Naive thymus-derived CD4-positive, alpha-beta T cell (primary cell): ENCODE data around the gene PPP2R2D. TPM values are rescaled to one million over a fixed set of nuclear protein-coding genes. Genes with fewer than 3 reads are reported as not detected.
A peak's percentile ranks its signal among the peaks of the same experiment; 100 is the strongest.

Source experiments
- ATAC-seq: fragments of 150-1000 bp; cut with Tn5 transposase; 2 replicates; pipeline ENCODE4 v1.10.0; 2021; ENCODE audit warnings: mild to moderate bottlenecking, moderate library complexity
- CTCF ChIA-PET: fragments of 350-600 bp; sonication (Branson Sonifier 250); formaldehyde crosslinking; loops from one replicate; lab custom pipeline; 2021; ENCODE audit warnings: antibody characterized with exemption; lab: Charles Lee
- POLR2A ChIA-PET: fragments of 350-600 bp; sonication (Branson Sonifier 250); formaldehyde crosslinking; loops from one replicate; lab custom pipeline; 2021; ENCODE audit warnings: antibody characterized with exemption, inconsistent platforms; lab: Charles Lee
- DNase-seq, 9 donors: peaks; one replicate each; pipeline versions ENCODE4 v3.0.0 to v3.0.0-alpha.2; 2020 to 2022; ENCODE audit warnings: mixed read lengths in 1 of 9
- H3K27ac ChIP-seq: one replicate; pipeline ENCODE4 v1.7.0; 2013; ENCODE audit warnings: mild to moderate bottlenecking, low read depth, low read length, moderate library complexity
- H3K27me3 ChIP-seq, 2 donors: one replicate each; pipeline ENCODE4 v1.7.0; 2013; ENCODE audit warnings: low read length in 2 of 2, mild to moderate bottlenecking in 2 of 2, moderate library complexity in 2 of 2; ENCODE audit not compliant: control insufficient read depth in 2 of 2, insufficient read depth in 2 of 2
- H3K36me3 ChIP-seq, 3 experiments: 1 replicate in 2 of 3; 2 replicates in 1 of 3; pipeline ENCODE4 v1.7.0; 2013; ENCODE audit warnings: low read length in 3 of 3, mild to moderate bottlenecking in 3 of 3, moderate library complexity in 1 of 3; ENCODE audit not compliant: insufficient read depth in 3 of 3, control insufficient read depth in 2 of 3
- H3K4me1 ChIP-seq, 2 donors: one replicate each; pipeline ENCODE4 v1.7.0; 2013; ENCODE audit warnings: low read length in 2 of 2, mild to moderate bottlenecking in 2 of 2, moderate library complexity in 1 of 2; ENCODE audit not compliant: control insufficient read depth in 2 of 2, insufficient read depth in 2 of 2
- H3K4me3 ChIP-seq: 2 replicates; pipeline ENCODE4 v1.7.0; 2013; ENCODE audit warnings: mild to moderate bottlenecking, low read length
- H3K9me3 ChIP-seq, 3 experiments: 1 replicate in 2 of 3; 2 replicates in 1 of 3; pipeline ENCODE4 v1.7.0; 2013; ENCODE audit warnings: low read length in 3 of 3; ENCODE audit not compliant: control insufficient read depth in 2 of 3
- H3K27ac Mint-ChIP-seq, 9 donors: one replicate each; pipeline ENCODE4 v1.8.0; 2020 to 2022; ENCODE audit warnings: mixed read lengths in 9 of 9, mild to moderate bottlenecking in 8 of 9, moderate library complexity in 5 of 9, inconsistent platforms in 2 of 9
- H3K27me3 Mint-ChIP-seq, 5 donors: one replicate each; pipeline ENCODE4 v1.8.0; 2021 to 2022; ENCODE audit warnings: mixed read lengths in 5 of 5, mild to moderate bottlenecking in 1 of 5
- H3K36me3 Mint-ChIP-seq, 5 donors: one replicate each; pipeline ENCODE4 v1.8.0; 2020 to 2022; ENCODE audit warnings: mixed read lengths in 5 of 5, mild to moderate bottlenecking in 3 of 5, inconsistent platforms in 1 of 5
- H3K4me1 Mint-ChIP-seq, 7 donors: one replicate each; pipeline ENCODE4 v1.8.0; 2020 to 2022; ENCODE audit warnings: mixed read lengths in 7 of 7, mild to moderate bottlenecking in 3 of 7, inconsistent platforms in 1 of 7
- H3K4me3 Mint-ChIP-seq, 10 donors: one replicate each; pipeline ENCODE4 v1.8.0; 2020 to 2022; ENCODE audit warnings: mild to moderate bottlenecking in 10 of 10, mixed read lengths in 10 of 10, moderate library complexity in 6 of 10, inconsistent platforms in 2 of 10
- H3K9me3 Mint-ChIP-seq, 11 donors: one replicate each; pipeline ENCODE4 v1.8.0; 2020 to 2022; ENCODE audit warnings: mixed read lengths in 11 of 11, mild to moderate bottlenecking in 4 of 11, inconsistent platforms in 1 of 11, moderate library complexity in 1 of 11
- intact Hi-C, 2 donors: fragments of 100-400 bp; cut with micrococcal nuclease; formaldehyde crosslinking; loops; one replicate each; pipeline ENCODE4 v1.15.1; 2023
- polyA plus RNA-seq, 2 donors: library from polyadenylated mRNA; unstranded; fragments of 300-500 nt; fragmentation: Illumina TruSeq; gene quantifications; one replicate each; pipeline ENCODE4 v1.2.3, GENCODE V29; 2021
- total RNA-seq, 6 experiments: library from RNA in 5 of 6; stranded (reverse) in 5 of 6; gene quantifications; 1 replicate in 5 of 6; 2 replicates in 1 of 6; pipeline ENCODE4 v1.2.3 and lab custom pipeline; 2021 to 2026

The PPP2R2D gene
- total and polyA plus RNA-seq, 7 experiments from 2014 or later: 35.0 to 61.3 (median 40.1) TPM

DNA sequence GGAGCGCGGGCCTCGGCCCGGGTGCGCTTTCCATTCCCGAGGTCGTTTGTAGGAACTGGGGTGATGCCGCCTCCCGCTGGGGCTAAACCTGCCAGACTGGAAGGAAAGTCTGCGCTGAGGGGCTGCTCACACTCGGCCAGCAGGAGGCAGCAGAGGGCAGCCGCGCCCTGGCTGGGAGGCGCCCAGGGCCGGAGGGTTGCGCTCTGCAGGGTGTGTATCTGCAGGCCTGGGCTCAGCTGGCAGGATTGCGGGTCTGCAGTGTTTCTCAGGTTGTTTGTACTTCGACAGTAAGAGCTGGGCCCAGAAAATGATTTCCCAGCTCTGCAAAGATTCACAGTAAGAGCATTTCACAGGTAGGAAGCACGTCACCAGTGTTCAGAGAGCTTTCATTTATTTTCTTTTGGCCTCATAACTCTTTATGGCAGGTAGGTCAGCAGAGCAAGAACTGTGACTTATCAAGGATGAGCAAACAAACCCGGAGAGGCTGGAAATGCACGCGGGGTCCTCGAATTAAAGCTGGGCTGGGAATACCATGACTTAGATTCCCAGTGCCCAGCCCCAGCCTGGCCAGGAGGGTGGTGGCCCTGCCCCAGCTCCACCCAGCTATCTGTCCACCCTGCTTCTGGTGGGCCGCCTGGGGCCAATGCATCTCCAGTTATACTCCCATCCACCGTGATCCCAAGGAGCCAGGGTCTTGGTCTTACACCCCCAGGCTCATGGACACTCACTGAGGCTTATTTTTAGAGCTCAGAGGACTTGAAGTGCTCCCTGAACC lies 15.2 kb upstream of the PPP2R2D start:
- Histone ChIP-seq H3K4me1 (peaks cover 0 to 15% of the 10 kb centered on the region in 2 donors), H3K27ac (no peak overlapping the region), H3K27me3 (no peaks in the 10 kb centered on the region), H3K9me3 (no peaks in the 10 kb centered on the region), H3K36me3 (no peaks in the 10 kb centered on the region), H3K4me3 (no peak overlapping the region)
- ChIA-PET CTCF (interaction anchor here (0.6 to 4.6 kb wide), 21 partner anchors 11 to 147 kb away, joined by 3 to 107 read pairs (median 4); no protein-coding TSS in a partner anchor), POLR2A (interaction anchor here (1.0 to 1.2 kb wide), 2 partner anchors 15 to 23 kb away, joined by 3 read pairs; no protein-coding TSS in a partner anchor)
- Mint-ChIP-seq H3K4me1 (peaks cover 0 to 14% (median 10%) of the 10 kb centered on the region in 7 donors), H3K4me3 (peak overlapping the region in 4 of 10 donors; percentile 30 to 36 (median 31)), H3K27ac (peak overlapping the region in 4 of 9 donors; percentile 3 to 71 (median 35)), H3K27me3 (peaks cover 0 to 12% (median 0%) of the 10 kb centered on the region in 5 donors), H3K9me3 (peaks cover 0 to 6% (median 0%) of the 10 kb centered on the region in 11 donors), H3K36me3 (no peaks in the 10 kb centered on the region)
- DNase-seq: peak; percentile 65 to 93 (median 85)
- ATAC-seq: peak; percentile 99
- intact Hi-C loops: loop anchor here (1.0 to 5.0 kb wide), 6 partner anchors 15 to 257 kb away; partner anchors contain the start of gene BNIP3 (in 1 of the 2)

DNA sequence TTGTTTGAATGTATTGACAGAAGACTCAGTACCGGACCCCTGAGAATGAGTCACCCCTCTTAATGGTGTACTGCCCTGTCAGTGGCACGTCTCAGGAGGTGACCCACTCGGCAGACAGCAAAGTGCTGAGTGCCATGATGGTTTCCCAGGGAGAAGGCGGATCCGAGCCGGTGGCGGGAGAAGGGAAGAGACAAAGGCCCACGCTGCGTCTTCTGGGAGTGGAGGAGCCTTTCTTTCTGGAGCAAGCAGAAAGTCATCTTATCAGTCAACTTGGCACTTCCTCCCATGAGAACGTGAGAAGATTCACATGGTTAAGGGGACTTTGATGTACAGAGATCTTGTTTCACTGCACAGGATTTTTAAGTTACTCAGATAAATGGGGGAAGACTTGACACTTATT lies 14.6 kb upstream of the PPP2R2D start:
- Histone ChIP-seq H3K4me3 (no peak overlapping the region), H3K4me1 (peaks cover 0 to 15% of the 10 kb centered on the region in 2 donors), H3K27ac (no peak overlapping the region), H3K27me3 (no peaks in the 10 kb centered on the region), H3K36me3 (no peaks in the 10 kb centered on the region), H3K9me3 (no peaks in the 10 kb centered on the region)
- peak overlapping the region in 4 of 10 donors; percentile 6 to 13 (median 12) for H3K4me3 Mint-ChIP-seq
- H3K4me1 Mint-ChIP-seq: peaks cover 0 to 14% (median 10%) of the 10 kb centered on the region in 7 donors
- CTCF ChIA-PET: interaction anchor here (0.6 to 4.6 kb wide), 19 partner anchors 10 to 146 kb away, joined by 3 to 107 read pairs (median 4); no protein-coding TSS in a partner anchor
- peaks cover 0 to 12% (median 0%) of the 10 kb centered on the region in 5 donors for H3K27me3 Mint-ChIP-seq
- intact Hi-C loops: loop anchor here in 1 of 2 donors (5.0 kb wide), 1 partner anchor 96 kb away; the partner anchor contains the start of gene BNIP3
- DNase-seq (no peak), ATAC-seq (no peak)
- H3K36me3 Mint-ChIP-seq: no peaks in the 10 kb centered on the region
- peak overlapping the region in 5 of 9 donors; percentile 1 to 32 (median 4) for H3K27ac Mint-ChIP-seq
- H3K9me3 Mint-ChIP-seq: peaks cover 0 to 2% (median 0%) of the 10 kb centered on the region in 11 donors
- POLR2A ChIA-PET: interaction anchor here (1.0 to 1.2 kb wide), 2 partner anchors 14 to 23 kb away, joined by 3 read pairs; no protein-coding TSS in a partner anchor

- H3K4me3 ChIP-seq: no peak overlapping the region
- H3K9me3 ChIP-seq: no peaks in the 10 kb centered on the region
- Mint-ChIP-seq H3K4me3 (no peak overlapping the region), H3K27ac (no peak overlapping the region), H3K27me3 (peaks cover 0 to 12% (median 0%) of the 10 kb centered on the region in 5 donors), H3K9me3 (no peaks in the 10 kb centered on the region), H3K4me1 (peaks cover 0 to 14% (median 10%) of the 10 kb centered on the region in 7 donors), H3K36me3 (no peaks in the 10 kb centered on the region)
- ChIA-PET CTCF (interaction anchor here (1.5 to 4.6 kb wide), 2 partner anchors 10 to 133 kb away, joined by 3 to 107 read pairs; no protein-coding TSS in a partner anchor), POLR2A (no interaction called here)
- intact Hi-C loops: loop anchor here in 1 of 2 donors (5.0 kb wide), 1 partner anchor 94 kb away; the partner anchor contains the start of gene BNIP3
- no peaks in the 10 kb centered on the region for H3K36me3 ChIP-seq
- H3K27me3 ChIP-seq: no peaks in the 10 kb centered on the region
- no peak for DNase-seq
- no peak overlapping the region for H3K27ac ChIP-seq
- H3K4me1 ChIP-seq: peaks cover 0 to 15% of the 10 kb centered on the region in 2 donors
- no peak for ATAC-seq
These were observed 12.6 kb upstream of the PPP2R2D start for GRCh38 chr10:131888186-131888604.

GRCh38 chr10:131889755-131890154 lies 11.1 kb upstream of the PPP2R2D start:
- CTCF ChIA-PET: interaction anchor here (1.1 to 1.5 kb wide), 2 partner anchors 12 to 133 kb away, joined by 3 read pairs; no protein-coding TSS in a partner anchor
- Mint-ChIP-seq H3K9me3 (no peaks in the 10 kb centered on the region), H3K4me1 (peaks cover 0 to 14% (median 10%) of the 10 kb centered on the region in 7 donors), H3K27me3 (peaks cover 0 to 16% (median 0%) of the 10 kb centered on the region in 5 donors), H3K4me3 (no peak overlapping the region), H3K27ac (no peak overlapping the region), H3K36me3 (no peaks in the 10 kb centered on the region)
- Histone ChIP-seq H3K4me1 (peaks cover 0 to 15% of the 10 kb centered on the region in 2 donors), H3K4me3 (no peak overlapping the region), H3K9me3 (no peaks in the 10 kb centered on the region), H3K27me3 (no peaks in the 10 kb centered on the region), H3K27ac (no peak overlapping the region), H3K36me3 (no peaks in the 10 kb centered on the region)
- intact Hi-C loops: loop anchor here in 1 of 2 donors (5.0 kb wide), 1 partner anchor 93 kb away; the partner anchor contains the start of gene BNIP3
- no peak for DNase-seq
- no peak for ATAC-seq
- POLR2A ChIA-PET: no interaction called here

- Mint-ChIP-seq H3K36me3 (no peaks in the 10 kb centered on the region), H3K4me1 (peaks cover 0 to 16% (median 11%) of the 10 kb centered on the region in 7 donors), H3K4me3 (no peak overlapping the region), H3K27me3 (peaks cover 0 to 13% (median 0%) of the 10 kb centered on the region in 5 donors), H3K9me3 (no peaks in the 10 kb centered on the region), H3K27ac (no peak overlapping the region)
- H3K36me3 ChIP-seq: no peaks in the 10 kb centered on the region
- ChIA-PET POLR2A (no interaction called here), CTCF (interaction anchor here (1.1 kb wide), 1 partner anchor 132 kb away, joined by 3 read pairs; no protein-coding TSS in a partner anchor)
- H3K27ac ChIP-seq: no peak overlapping the region
- ATAC-seq (no peak), DNase-seq (no peak)
- intact Hi-C loops: no loop called here
- H3K4me1 ChIP-seq: peaks cover 0 to 10% of the 10 kb centered on the region in 2 donors
- H3K4me3 ChIP-seq: no peak overlapping the region
- no peaks in the 10 kb centered on the region for H3K9me3 ChIP-seq
- H3K27me3 ChIP-seq: no peaks in the 10 kb centered on the region
These were observed 10.3 kb upstream of the PPP2R2D start for GRCh38 chr10:131890276-131891195.
